Measurements from ENCODE around the gene MAP4K4. TPM values are rescaled to one million over a fixed set of nuclear protein-coding genes. Genes with fewer than 3 reads are reported as not detected.

The MAP4K4 gene
- total RNA-seq, 4 donors from 2014 or later = 33.8 to 47.3 (median 35.7) TPM

GRCh38 chr2:101801496-101801895 is 104.0 kb downstream of the MAP4K4 start:
- Histone ChIP-seq H3K4me1 (peaks cover 0 to 7% of the 10 kb centered on the region in 2 donors), H3K27ac (no peak overlapping the region), H3K9me3 (no peaks in the 10 kb centered on the region), H3K36me3 (no peaks in the 10 kb centered on the region), H3K27me3 (no peaks in the 10 kb centered on the region), H3K4me3 (replicated peaks in 1 of 3) (no peak overlapping the region)
- WGBS, 2 donors = 95 to 96% methylated on average over 3 of the region's 3 CpGs
- no peak for TF ChIP-seq CTCF (IDR thresholded peaks at IDR 0.05)
- TF ChIP-seq POLR2A (IDR thresholded peaks at IDR 0.05) = no peak
- intact Hi-C loops (cut with DNase I) = no loop called here
- DNase-seq = no peak

- Histone ChIP-seq H3K27ac (no peak overlapping the region), H3K4me3 (replicated peaks in 1 of 3) (no peak overlapping the region), H3K9me3 (no peaks in the 10 kb centered on the region), H3K4me1 (peaks cover 0 to 15% of the 10 kb centered on the region in 2 donors), H3K27me3 (no peaks in the 10 kb centered on the region), H3K36me3 (no peaks in the 10 kb centered on the region)
- TF ChIP-seq POLR2A (IDR thresholded peaks at IDR 0.05) (no peak), CTCF (IDR thresholded peaks at IDR 0.05) (no peak)
- no peak for DNase-seq
- 91 to 94% methylated on average over 5 of the region's 5 CpGs for WGBS, 2 donors
- intact Hi-C loops (cut with DNase I) = no loop called here
Observed at GRCh38 chr2:101802329-101802728, 104.8 kb downstream of the MAP4K4 start.

DNA sequence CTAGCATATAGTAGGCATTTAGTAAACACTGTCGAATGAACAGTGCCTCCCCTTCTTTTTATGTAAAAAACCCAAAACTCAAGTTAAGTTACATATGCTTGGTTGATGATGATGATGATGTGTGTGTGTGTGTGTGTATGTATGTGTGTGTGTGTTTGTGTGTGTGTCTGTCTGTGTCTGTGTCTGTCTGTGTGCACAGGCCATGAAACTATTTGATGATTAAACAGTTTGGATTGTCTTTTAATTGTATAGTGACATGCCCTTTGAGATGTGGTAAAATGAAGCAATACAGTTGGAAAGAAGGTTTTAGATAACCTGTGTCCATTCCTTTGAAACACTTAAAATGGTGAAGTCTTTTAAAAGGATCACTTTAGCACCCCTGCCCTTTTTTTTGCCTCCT is 105.6 kb downstream of the MAP4K4 start:
- H3K4me1 ChIP-seq = peaks cover 0 to 18% of the 10 kb centered on the region in 2 donors
- WGBS, 2 donors = 92 to 100% methylated on average over 1 of the region's 1 CpG
- H3K27me3 ChIP-seq = no peaks in the 10 kb centered on the region
- no peak for DNase-seq
- H3K27ac ChIP-seq = no peak overlapping the region
- H3K4me3 ChIP-seq (replicated peaks in 1 of 3) = no peak overlapping the region
- H3K36me3 ChIP-seq = no peaks in the 10 kb centered on the region
- intact Hi-C loops (cut with DNase I) = no loop called here
- TF ChIP-seq POLR2A (IDR thresholded peaks at IDR 0.05) (no peak), CTCF (IDR thresholded peaks at IDR 0.05) (no peak)
- no peaks in the 10 kb centered on the region for H3K9me3 ChIP-seq

DNA sequence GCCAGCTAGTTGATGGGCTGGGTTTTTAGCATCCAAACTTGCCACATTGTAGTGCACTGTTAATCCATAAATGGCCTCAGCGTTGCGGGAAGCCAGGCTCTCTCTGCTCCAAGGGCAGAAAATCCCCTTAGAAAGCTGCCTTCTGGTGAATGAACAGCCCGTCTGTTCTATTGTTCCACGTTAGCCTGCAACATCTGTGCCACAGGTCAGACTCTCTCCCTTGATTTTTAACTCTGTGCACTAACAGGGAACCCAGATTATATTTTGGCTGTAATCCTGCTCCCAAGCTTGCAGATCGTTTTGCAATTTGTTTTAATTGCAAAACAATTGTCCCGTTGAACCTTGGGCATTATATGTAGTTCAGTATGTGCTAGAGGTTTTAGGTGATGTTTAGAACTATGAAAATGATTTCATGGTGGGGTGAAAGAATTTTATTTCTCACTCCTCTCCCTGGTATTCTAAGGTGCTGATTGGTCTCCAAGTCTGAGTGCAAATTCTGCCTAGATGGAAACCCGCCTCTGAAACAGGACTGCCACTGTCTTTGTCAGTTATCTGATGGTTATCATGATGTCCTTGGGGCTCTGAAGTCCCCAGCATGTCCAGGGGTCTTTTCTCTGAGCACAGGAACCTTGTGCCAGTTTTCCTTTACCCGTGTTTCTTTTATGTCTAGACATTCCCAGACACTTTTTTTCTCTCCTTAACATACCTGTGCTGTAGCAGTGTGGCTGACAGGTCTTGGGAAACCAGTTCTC is 106.6 kb downstream of the MAP4K4 start:
- H3K27ac ChIP-seq = no peak overlapping the region
- TF ChIP-seq CTCF (IDR thresholded peaks at IDR 0.05) = no peak
- TF ChIP-seq POLR2A (IDR thresholded peaks at IDR 0.05) = no peak
- H3K4me1 ChIP-seq = peaks cover 0 to 21% of the 10 kb centered on the region in 2 donors
- H3K27me3 ChIP-seq = no peaks in the 10 kb centered on the region
- no peak overlapping the region for H3K4me3 ChIP-seq (replicated peaks in 1 of 3)
- H3K36me3 ChIP-seq = no peaks in the 10 kb centered on the region
- WGBS, 2 donors = 68 to 69% methylated on average over 8 of the region's 8 CpGs
- intact Hi-C loops (cut with DNase I) = no loop called here
- no peak for DNase-seq
- H3K9me3 ChIP-seq = no peaks in the 10 kb centered on the region

Measured in thyroid gland (tissue), 4 donors.